Endothelial cell (in vitro differentiated cells): ENCODE measurements around the gene RINL. TPM values are rescaled to one million over a fixed set of nuclear protein-coding genes. Genes with fewer than 3 reads are reported as not detected.

Source experiments
- DNase-seq: peaks from one replicate; pipeline ENCODE4 v3.0.0; 2021; ENCODE audit warnings: low spot score
- H3K27ac Mint-ChIP-seq: one replicate; pipeline ENCODE4 v1.8.0; 2021; ENCODE audit warnings: mixed read lengths, inconsistent platforms; ENCODE audit not compliant: unreplicated experiment
- H3K27me3 Mint-ChIP-seq: one replicate; pipeline ENCODE4 v1.8.0; 2021; ENCODE audit warnings: mild to moderate bottlenecking, moderate library complexity, mixed read lengths, inconsistent platforms; ENCODE audit not compliant: unreplicated experiment
- H3K36me3 Mint-ChIP-seq: one replicate; pipeline ENCODE4 v1.8.0; 2021; ENCODE audit warnings: mild to moderate bottlenecking, low read depth, mixed read lengths, inconsistent platforms; ENCODE audit not compliant: unreplicated experiment
- H3K4me1 Mint-ChIP-seq: one replicate; pipeline ENCODE4 v1.8.0; 2021; ENCODE audit warnings: mild to moderate bottlenecking, mixed read lengths, inconsistent platforms; ENCODE audit not compliant: unreplicated experiment
- H3K4me3 Mint-ChIP-seq: one replicate; pipeline ENCODE4 v1.8.0; 2021; ENCODE audit warnings: mild to moderate bottlenecking, mixed read lengths, inconsistent platforms; ENCODE audit not compliant: unreplicated experiment
- H3K9me3 Mint-ChIP-seq: one replicate; pipeline ENCODE4 v1.8.0; 2021; ENCODE audit warnings: mixed read lengths, inconsistent platforms; ENCODE audit not compliant: unreplicated experiment
- CTCF ChIP-seq: fragments of 200-600 bp; sonication (generic); IDR thresholded peaks from one replicate; pipeline ENCODE4 v1.5.0; 2021; ENCODE audit warnings: antibody characterized with exemption; ENCODE audit not compliant: unreplicated experiment
- total RNA-seq: library from RNA; stranded (reverse); fragmentation: NEBNext Ultra II Directional; extraction: Animal tissue kit (Norgen Biotek cat#: 25700); gene quantifications from one replicate; pipeline ENCODE4 v1.2.1, GENCODE V29; 2021; ENCODE audit not compliant: unreplicated experiment

The RINL gene
- total RNA-seq, 1 donor from 2014 or later: 5.6 TPM

- Mint-ChIP-seq H3K36me3 (peaks cover 17% of the 10 kb centered on the region), H3K4me1 (peaks cover 24% of the 10 kb centered on the region), H3K27ac (peak overlapping the region; percentile 91), H3K27me3 (peaks cover 21% of the 10 kb centered on the region), H3K4me3 (peak overlapping the region; percentile 96), H3K9me3 (peaks cover 5% of the 10 kb centered on the region)
- DNase-seq: no peak
- no peak for TF ChIP-seq CTCF
These were observed 24.9 kb downstream of the RINL start for GRCh38 chr19:38853214-38853613.

GRCh38 chr19:38852231-38853044, 25.6 kb downstream of the RINL start:
- TF ChIP-seq CTCF: no peak
- Mint-ChIP-seq H3K4me1 (peaks cover 30% of the 10 kb centered on the region), H3K9me3 (peaks cover 5% of the 10 kb centered on the region), H3K27ac (peak overlapping the region; percentile 91), H3K36me3 (peaks cover 24% of the 10 kb centered on the region), H3K27me3 (peaks cover 21% of the 10 kb centered on the region), H3K4me3 (peak overlapping the region; percentile 96)
- DNase-seq: peak; percentile 33

- TF ChIP-seq CTCF: no peak
- H3K4me1 Mint-ChIP-seq: peaks cover 35% of the 10 kb centered on the region
- H3K36me3 Mint-ChIP-seq: peaks cover 26% of the 10 kb centered on the region
- peak overlapping the region; percentile 97 for H3K27ac Mint-ChIP-seq
- peaks cover 20% of the 10 kb centered on the region for H3K27me3 Mint-ChIP-seq
- peaks cover 3% of the 10 kb centered on the region for H3K9me3 Mint-ChIP-seq
- H3K4me3 Mint-ChIP-seq: peak overlapping the region; percentile 95
- peak; percentile 95 for DNase-seq
These were observed 26.3 kb downstream of the RINL start for GRCh38 chr19:38851622-38852230.

GRCh38 chr19:38850976-38851621, 27.0 kb downstream of the RINL start:
- Mint-ChIP-seq H3K9me3 (no peaks in the 10 kb centered on the region), H3K4me1 (peaks cover 35% of the 10 kb centered on the region), H3K4me3 (peak overlapping the region; percentile 95), H3K27me3 (peaks cover 18% of the 10 kb centered on the region), H3K27ac (peak overlapping the region; percentile 97), H3K36me3 (peaks cover 26% of the 10 kb centered on the region)
- peak; percentile 30 for DNase-seq
- TF ChIP-seq CTCF: no peak
